COLO829 (cell line): Measurements from ENCODE around the gene BCL2L14.
A peak's percentile ranks its signal among the peaks of the same experiment; 100 is the strongest.

Experiments used
- DNase-seq: peaks from one replicate; pipeline ENCODE4 v3.0.0; 2012; ENCODE audit warnings: low spot score

The BCL2L14 gene, protein sequence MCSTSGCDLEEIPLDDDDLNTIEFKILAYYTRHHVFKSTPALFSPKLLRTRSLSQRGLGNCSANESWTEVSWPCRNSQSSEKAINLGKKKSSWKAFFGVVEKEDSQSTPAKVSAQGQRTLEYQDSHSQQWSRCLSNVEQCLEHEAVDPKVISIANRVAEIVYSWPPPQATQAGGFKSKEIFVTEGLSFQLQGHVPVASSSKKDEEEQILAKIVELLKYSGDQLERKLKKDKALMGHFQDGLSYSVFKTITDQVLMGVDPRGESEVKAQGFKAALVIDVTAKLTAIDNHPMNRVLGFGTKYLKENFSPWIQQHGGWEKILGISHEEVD

DNA sequence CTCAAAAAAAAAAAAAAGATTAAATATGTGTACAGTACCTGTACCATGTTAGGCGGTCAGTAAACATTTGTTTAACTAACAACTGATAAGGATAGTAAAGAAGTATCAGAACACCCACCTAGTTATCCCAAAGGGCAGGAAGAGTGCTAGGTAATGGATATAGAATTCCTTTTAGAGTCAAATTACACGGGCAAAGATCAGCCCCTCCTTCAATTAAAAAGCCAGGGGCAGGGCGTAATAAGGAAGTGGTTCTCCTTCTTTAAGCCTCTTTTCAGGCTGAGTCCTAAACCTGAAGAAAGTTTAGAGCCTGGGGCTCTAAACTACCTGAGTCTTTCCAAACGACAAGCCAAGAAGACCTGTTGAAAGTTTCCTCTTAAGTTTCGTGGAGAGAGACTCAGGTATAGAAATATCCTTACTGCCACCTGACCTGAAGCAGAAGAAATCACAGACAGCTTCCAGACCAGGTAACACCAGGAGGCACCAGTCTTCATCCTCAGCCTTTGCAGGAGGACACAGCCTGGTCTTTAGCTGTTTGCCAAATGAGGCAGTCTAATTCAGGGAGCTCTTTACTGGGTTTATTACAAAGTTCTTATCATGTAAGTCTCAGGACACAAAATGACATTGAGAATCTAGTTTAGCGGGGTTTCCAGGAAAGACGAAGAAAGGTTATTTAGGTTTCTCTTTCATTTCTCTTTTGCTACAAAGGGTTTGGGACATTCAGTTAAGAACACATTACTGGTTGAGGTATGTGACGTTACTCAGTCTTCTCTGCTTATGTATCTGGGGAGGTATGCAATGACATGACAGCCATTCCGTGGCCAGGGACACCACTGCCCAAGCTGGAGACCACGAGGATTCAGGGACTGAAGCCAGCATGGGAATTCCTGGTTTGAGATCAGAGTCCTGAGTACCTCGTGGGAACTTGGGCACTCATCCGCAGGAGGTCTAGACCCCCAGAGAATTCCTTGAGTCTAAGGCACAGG lies at the start of gene BCL2L14:
BCL2L14 (plus strand) TSS at position 266 of the 983 bp plus-strand sequence. CDS start 8,367 bp downstream, outside the sequence.
- no peak for DNase-seq

- no peak for DNase-seq
Measured at GRCh38 chr12:12022306-12022936, 48.3 kb upstream of the BCL2L14 start.

- no peak for DNase-seq
Measured at GRCh38 chr12:12023456-12023855, 47.3 kb upstream of the BCL2L14 start.

- no peak for DNase-seq
Measured at GRCh38 chr12:12024911-12025682, 45.6 kb upstream of the BCL2L14 start.

DNA sequence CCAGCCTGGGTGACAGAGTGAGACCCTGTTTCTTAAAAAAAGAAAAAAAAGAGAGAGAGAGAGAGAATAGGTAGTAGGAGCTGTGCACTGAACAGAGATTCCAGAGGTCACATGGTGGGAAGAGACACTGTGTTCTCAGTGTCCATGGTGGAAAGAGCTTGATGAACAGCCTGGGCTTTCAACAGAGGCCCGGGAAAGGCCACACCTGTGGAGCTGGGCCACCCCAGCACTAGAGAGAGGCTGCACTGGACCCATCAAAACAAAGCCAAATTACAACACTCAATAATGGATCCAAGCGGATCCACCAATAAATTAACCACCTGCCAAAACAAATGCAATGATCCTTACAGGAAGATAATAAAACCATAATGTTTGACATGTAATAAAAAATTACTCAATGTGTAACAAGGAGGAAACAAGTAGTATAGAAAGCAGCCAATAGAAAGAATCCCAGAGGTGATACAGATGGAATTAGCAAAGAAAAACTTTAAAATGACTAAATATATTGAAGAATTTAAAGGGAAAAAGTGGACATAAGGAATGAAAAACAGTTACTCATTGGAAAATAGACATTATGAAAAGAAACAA lies 44.8 kb upstream of the BCL2L14 start:
- DNase-seq: no peak

GRCh38 chr12:12028668-12029402 lies 41.9 kb upstream of the BCL2L14 start:
- DNase-seq: no peak

DNA sequence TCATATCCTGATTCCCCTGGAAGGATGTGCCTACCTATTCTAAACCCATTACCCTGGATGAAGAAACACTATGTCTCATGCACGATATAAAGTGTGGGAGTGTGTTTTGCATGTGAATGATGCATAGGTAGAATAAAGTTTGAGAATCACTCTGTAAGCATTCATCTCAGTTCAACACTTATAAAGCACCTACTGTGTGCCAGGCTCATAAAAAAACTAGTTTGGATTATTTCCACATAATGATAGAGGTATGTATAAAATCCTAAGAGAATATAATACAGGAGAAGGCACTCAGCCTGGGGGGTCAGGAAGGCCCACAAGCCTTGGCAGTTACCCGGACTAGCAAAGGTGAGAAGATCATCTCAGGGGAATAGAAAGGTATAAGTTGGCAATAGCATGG lies 41.1 kb upstream of the BCL2L14 start:
- no peak for DNase-seq

DNA sequence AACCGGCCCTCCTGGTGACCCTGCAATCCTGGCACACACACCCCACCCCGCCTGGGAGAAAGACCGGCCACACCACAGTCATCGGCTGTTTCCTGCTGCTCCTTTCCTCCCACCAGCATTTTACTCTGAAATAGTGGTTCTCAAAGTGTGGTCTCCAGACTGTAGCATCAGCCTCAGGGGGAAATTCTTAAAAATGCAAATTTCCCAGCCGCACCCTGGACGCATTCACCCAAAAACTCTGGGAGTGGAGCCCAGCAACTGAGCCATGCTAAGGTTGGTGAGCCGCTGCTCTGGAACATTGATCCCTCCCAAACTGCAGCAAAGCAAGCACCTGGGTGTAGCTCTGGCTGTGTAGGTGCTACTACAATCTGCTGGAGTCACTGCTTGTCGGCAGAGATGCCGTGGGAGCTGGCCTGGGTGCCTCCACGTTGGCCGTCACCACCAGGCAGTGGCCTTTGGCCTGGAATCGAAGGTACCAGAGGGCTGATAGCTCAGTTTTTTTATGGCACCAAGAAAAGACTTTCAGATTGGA lies 38.4 kb upstream of the BCL2L14 start:
- DNase-seq: no peak

DNA sequence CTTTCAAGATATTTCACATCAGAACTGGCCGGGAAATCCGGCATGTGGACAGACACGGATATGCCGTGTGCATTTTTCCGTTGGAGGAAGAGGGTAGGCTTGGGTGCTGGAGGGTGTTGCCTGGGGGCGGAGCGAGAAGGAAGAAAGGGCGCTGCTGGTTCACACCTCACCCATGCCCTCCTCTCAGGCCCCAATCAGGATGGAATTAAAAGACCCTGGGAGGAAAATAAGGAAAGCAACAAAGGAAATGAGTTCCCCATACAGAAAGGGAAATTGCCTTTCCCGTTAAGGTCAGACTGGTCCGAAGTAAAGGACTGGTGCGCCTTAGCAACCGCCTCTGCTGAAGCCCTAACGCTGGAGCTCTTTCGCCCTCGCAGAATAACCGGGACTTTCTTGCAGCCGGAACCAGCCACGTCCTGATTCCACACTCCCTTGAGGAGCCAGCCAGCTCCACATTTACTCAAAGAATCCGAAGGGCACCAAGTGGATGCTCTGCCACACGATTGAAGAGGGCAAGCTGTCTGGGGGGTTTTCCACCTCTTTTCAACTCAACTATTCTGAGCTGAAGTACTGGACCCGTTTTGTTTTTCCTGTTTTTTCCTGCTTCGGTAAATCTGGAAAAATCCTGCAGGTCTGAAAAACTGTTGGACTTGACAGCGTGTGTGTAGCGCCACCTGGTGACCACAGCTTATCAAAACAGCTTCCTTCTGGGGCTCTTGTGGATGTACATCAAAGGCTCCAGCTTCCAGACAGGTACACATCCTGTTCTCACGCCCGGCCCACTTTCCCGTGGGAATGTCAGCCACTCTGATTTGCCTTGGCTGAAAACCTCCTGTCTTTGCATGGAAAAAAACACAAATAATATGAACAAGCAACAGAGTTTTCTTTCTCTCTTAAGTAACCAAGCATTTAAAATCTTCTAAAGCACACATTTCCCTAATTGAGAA lies 37.6 kb upstream of the BCL2L14 start:
- peak; percentile 90 for DNase-seq

GRCh38 chr12:12033824-12034223 lies 36.9 kb upstream of the BCL2L14 start:
- no peak for DNase-seq

DNA sequence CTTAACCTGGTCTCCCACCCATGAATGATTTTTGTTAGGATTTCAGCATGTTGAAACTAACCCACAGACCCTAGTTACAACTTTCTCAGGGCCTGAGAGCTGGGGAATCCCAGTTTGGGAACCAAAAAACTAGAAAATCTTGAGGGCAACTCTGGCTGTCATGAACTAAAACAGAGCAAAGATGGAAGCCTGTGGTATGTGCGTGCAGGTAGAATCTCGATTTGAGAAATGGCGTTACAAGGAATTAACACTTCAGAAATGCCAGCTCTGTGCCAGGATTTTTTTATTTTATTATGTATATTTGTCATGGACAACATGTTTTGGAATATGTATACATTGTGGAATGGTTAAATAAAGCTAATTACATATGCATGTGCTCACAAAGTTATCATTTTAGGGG lies 36.4 kb upstream of the BCL2L14 start:
- no peak for DNase-seq

DNA sequence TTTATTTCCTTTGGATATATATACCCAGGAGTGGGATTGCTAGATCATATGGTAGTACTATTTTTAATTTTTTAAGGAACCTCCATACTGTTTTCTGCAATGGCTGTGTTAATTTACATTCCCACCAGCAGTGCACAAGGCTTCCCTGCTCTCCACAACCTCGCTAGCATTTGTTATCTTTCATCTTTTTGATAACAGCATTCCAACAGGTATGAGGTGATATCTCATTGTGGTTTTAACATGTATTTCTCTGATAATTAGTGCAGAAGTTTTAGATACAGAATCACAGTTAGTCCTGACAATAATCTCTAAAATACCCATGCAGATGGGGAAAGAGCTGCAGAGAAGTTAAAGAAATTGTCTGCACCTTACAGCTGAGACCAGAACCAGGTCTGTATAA lies 35.5 kb upstream of the BCL2L14 start:
- no peak for DNase-seq

DNA sequence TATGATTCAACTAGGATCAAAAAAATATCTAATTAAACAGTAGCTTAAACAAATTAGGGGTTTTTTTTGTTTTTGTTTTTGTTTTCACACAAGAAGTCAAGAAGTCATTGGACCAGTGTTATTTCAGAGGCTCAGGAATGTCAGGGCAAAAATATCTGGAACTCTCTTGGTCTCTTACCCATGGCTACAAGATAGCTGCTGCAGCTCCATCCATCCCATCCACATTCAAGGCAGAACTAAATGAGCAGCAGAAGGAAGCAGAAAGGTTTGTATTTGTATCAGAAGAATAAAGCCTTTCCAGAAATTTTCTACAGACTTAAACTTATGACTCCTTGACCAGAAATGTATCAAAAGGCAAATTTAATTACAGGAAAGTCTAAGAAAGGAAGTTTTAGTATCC lies 33.8 kb upstream of the BCL2L14 start:
- DNase-seq: no peak

GRCh38 chr12:12039897-12040296 lies 30.8 kb upstream of the BCL2L14 start:
- no peak for DNase-seq

DNA sequence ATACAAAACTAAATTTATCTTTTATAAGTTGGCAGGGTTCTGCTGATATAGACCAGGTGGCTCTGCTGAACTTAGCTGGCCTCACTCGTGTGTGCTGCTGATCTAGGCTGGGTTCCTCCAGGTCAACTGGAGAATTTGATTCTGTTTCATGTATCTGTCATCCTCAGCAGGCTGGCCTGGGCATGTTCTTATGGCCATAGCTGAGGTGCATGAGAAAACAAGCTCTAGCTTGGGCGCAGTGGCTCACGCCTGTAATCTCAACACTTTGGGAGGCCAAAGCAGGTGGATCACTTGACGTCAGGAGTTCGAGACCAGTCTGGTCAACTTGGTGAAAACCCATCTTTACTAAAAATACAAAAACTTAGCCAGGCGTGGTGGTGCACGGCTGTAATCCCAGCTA lies 24.3 kb upstream of the BCL2L14 start:
- no peak for DNase-seq

DNA sequence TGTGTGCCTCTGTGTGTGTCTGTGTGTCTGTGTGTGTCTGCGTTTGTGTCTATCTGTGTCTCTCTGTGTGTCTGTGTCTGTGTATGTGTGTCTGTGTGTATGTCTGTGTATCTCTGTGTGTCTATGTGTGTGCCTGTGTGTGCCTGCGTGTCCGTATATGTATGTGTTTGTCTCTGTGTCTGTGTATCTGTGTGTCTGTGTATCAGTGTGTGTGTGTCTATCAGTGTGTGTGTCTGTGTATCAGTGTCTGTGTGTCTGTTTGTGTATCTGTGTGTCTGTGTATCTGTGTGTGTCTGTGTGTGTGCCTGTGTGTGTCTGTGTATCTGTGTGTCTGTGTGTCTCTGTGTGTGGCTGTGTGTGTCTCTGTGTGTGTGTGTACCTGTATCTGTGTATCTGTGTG lies 23.1 kb upstream of the BCL2L14 start:
- DNase-seq: no peak

- no peak for DNase-seq
Measured at GRCh38 chr12:12048266-12048665, 22.5 kb upstream of the BCL2L14 start.

DNA sequence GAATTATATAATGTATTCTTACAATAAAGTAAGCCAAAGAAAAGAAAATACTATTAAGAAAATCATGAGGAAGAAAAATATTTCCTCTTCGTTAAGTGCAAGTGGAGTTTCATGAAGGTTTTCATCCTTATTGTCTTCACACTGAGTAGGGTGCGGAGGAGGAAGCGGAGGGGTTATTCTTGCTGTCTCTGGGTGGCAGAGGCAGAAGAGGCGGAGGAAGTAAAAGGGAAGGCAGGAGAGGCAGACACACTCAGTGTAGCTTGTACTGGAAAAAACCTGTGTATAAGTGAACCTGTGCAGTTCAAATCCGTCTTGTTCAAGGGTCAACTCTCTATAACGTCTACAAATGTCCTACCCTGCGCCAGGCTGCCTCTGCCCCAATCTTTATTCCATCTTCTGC lies 22.0 kb upstream of the BCL2L14 start:
- no peak for DNase-seq

GRCh38 chr12:12051668-12052067 lies 19.1 kb upstream of the BCL2L14 start:
- DNase-seq: no peak
